ENCODE data around the gene SLC5A10.

The SLC5A10 gene

GRCh38 chr17:18971801-18972200, 19.8 kb downstream of the SLC5A10 start:
- TF ChIP-seq, protein P1, sequence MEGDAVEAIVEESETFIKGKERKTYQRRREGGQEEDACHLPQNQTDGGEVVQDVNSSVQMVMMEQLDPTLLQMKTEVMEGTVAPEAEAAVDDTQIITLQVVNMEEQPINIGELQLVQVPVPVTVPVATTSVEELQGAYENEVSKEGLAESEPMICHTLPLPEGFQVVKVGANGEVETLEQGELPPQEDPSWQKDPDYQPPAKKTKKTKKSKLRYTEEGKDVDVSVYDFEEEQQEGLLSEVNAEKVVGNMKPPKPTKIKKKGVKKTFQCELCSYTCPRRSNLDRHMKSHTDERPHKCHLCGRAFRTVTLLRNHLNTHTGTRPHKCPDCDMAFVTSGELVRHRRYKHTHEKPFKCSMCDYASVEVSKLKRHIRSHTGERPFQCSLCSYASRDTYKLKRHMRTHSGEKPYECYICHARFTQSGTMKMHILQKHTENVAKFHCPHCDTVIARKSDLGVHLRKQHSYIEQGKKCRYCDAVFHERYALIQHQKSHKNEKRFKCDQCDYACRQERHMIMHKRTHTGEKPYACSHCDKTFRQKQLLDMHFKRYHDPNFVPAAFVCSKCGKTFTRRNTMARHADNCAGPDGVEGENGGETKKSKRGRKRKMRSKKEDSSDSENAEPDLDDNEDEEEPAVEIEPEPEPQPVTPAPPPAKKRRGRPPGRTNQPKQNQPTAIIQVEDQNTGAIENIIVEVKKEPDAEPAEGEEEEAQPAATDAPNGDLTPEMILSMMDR (IDR thresholded peaks at IDR 0.05), result no peak
- no peak for TF ChIP-seq ZFX (IDR thresholded peaks at IDR 0.05; ENCODE audit: borderline replicate concordance)
- H3K27ac ChIP-seq, result no peak overlapping the region

GRCh38 chr17:18974407-18975149, 22.6 kb downstream of the SLC5A10 start:
- no peak overlapping the region for H3K27ac ChIP-seq
- no peak for TF ChIP-seq ZFX (IDR thresholded peaks at IDR 0.05; ENCODE audit: borderline replicate concordance)
- TF ChIP-seq, protein P1 (IDR thresholded peaks at IDR 0.05), result no peak

DNA sequence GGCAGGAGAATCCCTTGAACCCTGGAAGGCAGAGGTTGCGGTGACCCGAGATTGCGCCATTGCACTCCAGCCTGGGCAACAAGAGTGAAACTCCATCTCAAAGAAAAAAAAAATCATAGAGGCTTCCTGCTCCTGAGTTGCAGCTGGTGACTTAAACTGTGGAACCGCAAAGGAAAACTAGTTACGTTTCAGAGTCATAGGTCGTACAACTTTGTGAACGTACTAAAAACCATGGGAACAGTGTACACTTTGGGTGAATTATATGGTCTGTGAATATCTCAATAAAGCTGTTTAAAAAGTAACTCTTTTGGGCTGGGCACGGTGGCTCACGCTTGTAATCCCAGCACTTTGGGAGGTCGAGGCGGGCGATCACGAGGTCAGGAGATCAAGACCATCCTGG, 23.6 kb downstream of the SLC5A10 start:
- no peak overlapping the region for H3K27ac ChIP-seq
- TF ChIP-seq ZFX (IDR thresholded peaks at IDR 0.05; ENCODE audit: borderline replicate concordance), result no peak
- TF ChIP-seq, protein P1 (IDR thresholded peaks at IDR 0.05), result no peak

GRCh38 chr17:18976201-18976600, 24.2 kb downstream of the SLC5A10 start:
- no peak overlapping the region for H3K27ac ChIP-seq
- TF ChIP-seq, protein P1 (IDR thresholded peaks at IDR 0.05), result no peak

- TF ChIP-seq, protein P1 (IDR thresholded peaks at IDR 0.05), result no peak
- TF ChIP-seq ZFX (IDR thresholded peaks at IDR 0.05; ENCODE audit: borderline replicate concordance), result no peak
- no peak overlapping the region for H3K27ac ChIP-seq
Measured at GRCh38 chr17:18977021-18977420, 25.1 kb downstream of the SLC5A10 start.

DNA sequence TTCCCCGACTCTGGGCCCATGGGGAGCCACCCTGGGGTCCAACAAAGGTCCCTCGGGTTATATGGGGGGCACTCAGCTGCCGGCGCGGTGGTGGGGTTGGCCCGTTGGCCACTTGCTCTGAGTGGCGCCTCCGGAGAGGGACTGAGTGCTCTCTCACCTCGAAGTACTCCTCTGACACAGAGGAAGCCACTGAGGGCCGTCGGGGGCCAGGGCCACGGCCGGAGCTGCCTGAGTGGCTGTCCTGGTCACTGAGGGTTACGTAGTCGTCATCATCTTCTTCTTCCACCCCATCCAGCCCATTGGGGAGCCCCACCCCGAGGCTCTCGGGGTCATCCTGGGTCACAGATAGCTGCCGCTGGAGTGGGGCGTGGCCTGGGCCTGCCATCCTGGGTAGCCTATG, 25.7 kb downstream of the SLC5A10 start:
- H3K27ac ChIP-seq, result no peak overlapping the region
- no peak for TF ChIP-seq ZFX (IDR thresholded peaks at IDR 0.05; ENCODE audit: borderline replicate concordance)
- TF ChIP-seq, protein P1 (IDR thresholded peaks at IDR 0.05), result no peak

DNA sequence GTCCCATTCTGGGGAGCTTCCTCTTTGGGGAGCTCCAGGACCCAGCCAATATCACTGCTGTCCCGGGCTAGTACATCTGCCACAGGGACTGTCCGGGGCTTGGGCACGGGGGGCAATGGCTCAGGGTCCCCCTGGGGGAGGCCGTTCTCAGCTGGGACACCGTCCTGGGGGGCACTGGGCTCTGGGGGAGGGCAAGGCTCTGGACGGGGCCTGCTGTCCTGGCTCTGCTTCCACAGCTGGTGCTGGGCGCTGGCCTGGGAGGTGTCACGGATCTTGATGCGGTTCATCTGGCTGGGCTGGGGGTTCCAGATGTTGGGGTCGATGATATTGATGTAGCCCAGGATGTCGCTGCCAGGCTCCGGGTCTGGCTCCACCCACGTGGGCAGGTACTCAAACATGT, 26.1 kb downstream of the SLC5A10 start:
- H3K27ac ChIP-seq, result no peak overlapping the region
- TF ChIP-seq, protein P1 (IDR thresholded peaks at IDR 0.05), result no peak
- no peak for TF ChIP-seq ZFX (IDR thresholded peaks at IDR 0.05; ENCODE audit: borderline replicate concordance)
